HG03432 (cell line): Measurements from ENCODE around the gene RAB1B.
"Not testable (repeated sequence)": the region's sequence is repeated elsewhere in the genome, so short reads cannot be mapped to it uniquely, and the experiment has no call there.

Experiments used
- ATAC-seq: cut with Tn5 transposase; IDR thresholded peaks from one replicate; pipeline ENCODE4 v1.9.1; 2021; ENCODE audit warnings: mild to moderate bottlenecking, moderate library complexity; ENCODE audit not compliant: unreplicated experiment

The RAB1B gene

DNA sequence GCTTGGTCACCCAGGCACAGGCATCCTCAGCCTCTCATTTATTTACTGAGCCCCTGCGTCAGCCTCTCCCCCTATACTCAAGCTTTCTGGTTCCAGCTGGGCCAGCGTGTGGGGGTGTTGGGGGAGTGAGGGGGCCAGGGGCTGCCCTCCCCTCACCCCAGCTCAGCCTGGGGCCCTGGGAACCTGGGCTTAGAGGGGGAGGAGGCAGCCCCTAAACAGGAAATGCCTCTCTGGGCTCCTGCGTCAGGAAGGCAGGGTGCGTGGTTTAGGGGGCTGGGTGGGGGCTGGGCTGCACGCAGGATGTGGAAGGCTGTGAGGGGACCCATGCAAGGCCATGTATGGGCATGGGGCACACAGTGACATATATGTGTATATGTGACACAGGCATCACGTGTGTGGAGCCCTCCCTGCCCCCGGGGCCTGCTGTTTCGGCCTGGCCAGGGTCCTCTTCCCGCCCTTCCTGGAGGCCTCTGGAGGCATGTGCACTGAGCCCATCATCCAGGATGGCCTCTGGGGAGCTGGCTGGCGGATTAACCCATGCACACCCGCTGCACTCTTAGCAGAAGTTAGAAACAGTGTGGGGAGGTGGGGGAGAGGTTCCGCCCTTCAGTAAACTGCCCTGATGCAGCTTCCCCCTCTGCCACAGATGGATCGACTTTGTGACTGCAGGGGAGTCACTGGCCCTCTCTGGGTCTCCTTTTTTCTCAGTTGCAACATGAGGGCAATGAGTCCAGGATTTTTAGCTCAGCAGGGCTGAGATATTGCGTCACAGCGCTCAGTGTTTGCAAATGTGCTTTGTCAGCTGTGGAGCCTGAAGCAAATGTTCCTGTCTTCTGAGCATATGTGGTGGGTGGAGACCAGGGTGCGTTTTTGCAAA lies 49.5 kb downstream of the RAB1B start:
- no peak for ATAC-seq

DNA sequence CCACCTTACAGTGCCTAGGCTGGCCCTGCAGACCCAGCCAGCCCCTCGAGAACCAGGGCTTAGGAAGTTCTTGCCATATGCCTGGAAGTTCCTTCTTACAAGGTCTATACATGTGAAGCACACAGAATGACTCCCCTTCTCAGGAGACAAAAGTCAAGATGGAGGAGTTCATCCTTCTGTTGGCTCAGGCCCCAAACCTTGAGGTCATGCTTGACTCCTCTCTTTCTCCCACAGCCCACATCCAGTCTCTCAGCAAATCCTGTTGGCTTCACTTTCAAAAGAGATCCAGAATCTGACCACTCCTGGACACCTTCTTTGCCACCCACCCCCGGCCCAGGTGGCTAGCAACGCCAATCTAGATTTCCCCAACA lies 50.1 kb downstream of the RAB1B start:
- ATAC-seq: no peak

DNA sequence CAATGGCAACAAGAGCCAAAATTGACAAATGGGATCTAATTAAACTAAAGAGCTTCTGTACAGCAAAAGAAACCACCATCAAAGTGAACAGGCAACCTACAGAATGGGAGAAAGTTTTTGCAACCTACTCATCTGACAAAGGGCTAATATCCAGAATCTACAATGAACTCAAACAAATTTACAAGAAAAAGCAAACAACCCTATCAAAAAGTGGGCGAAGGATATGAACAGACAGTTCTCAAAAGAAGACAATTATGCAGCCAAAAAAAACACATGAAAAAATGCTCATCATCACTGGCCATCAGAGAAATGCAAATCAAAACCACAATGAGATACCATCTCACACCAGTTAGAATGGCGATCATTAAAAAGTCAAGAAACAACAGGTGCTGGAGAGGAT lies 51.9 kb downstream of the RAB1B start:
- ATAC-seq: not testable (repeated sequence)

DNA sequence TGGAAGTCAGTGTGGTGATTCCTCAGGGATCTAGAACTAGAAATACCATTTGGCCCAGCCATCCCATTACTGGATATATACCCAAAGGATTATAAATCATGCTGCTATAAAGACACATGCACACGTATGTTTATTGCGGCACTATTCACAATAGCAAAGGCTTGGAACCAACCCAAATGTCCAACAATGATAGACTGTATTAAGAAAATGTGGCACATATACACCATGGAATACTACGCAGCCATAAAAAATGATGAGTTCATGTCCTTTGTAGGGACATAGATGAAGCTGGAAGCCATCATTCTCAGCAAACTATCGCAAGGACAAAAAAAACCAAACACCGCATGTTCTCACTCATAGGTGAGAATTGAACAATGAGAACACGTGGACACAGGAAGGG lies 52.3 kb downstream of the RAB1B start:
- not testable (repeated sequence) for ATAC-seq

DNA sequence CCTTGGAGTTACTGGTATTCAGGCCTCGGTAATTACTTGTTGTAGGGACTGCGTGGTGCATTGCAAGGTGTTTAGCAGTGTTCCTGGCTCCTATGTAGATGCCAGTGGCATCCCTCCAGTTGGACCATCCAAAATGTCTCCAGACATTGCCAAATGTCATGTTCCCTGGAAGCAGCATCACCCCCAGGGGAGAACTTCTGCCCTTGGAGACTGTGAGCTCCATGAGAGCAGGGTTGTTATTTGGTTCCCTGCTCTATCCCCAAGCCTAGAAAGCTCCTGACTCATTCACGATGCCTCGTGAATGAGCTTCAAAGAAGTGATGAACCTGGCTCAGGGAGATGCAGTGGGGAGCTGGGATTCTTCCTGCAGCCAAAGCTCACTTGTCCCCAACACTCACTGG lies 53.2 kb downstream of the RAB1B start:
- no peak for ATAC-seq

DNA sequence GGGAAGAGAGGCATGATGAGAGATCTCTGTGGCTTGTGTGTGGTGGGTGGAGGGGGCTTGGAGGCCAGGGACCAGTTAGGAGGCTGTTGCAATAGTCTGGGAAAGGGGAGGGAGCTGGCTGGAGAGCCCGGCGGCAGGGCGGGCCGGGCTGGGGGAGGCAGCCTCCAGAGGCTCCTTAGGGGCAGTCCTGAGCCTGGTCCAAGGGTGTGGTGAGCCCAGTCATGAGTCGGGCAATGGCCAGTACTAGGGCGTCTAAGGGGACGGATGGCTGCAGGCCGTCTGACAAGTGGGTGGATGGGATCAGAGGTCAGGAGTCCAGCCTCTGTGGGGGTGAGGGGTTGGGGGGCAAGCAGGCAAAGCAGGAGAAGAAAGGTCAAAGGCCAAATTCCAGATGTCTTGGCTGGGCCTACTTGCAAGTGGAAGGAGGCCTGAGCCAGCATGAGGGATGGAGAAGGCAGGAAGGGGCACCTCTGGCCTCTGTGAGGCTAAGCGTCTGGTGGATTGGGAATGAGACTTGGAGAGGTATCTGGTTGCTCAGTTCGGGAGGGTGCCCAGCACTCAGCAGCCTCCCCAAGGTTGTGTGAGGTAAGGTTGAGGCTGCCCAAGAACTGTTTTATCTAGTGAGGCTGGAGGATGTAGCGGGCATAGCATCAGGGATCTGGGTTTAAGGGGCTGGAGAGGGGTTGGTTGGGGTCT lies 54.4 kb downstream of the RAB1B start:
- no peak for ATAC-seq

DNA sequence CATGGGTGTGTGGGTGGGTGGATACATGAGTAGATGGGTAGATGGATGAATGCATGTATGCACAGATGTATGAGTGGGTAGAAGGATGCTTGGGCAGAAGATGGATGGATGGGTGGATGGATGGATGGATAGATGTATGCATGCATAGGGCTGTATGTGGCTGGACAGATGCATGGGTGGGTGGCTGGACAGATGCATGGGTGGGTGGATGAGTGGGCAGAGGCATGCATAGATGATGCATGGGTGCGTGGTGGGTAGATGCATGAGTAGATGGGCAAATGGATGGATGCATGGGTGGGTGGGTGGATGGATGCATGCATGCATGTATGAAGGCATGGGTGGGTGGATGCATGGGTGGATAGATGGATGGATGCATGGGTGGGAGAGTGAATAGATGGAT lies 55.2 kb downstream of the RAB1B start:
- ATAC-seq: no peak

DNA sequence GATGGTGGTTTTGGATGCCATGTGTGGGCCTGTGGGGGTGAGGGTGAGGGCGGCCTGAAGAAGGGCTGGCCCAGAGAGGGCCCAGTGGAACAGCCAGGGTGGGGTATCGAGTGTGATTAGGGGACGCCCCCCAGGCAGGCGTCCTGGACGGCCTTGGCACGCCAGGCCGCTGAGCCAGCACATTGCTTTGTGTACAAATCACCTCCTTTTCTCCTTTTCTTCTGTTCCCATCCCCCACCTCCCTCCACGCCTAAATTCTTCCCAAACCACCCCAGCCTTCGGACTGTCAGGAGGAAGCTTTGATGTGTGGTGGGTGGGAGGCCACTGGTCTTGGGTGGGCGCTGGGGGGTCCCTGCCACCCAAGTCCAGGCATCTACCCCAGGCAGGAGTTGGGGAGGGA lies 56.2 kb downstream of the RAB1B start:
- ATAC-seq: no peak

DNA sequence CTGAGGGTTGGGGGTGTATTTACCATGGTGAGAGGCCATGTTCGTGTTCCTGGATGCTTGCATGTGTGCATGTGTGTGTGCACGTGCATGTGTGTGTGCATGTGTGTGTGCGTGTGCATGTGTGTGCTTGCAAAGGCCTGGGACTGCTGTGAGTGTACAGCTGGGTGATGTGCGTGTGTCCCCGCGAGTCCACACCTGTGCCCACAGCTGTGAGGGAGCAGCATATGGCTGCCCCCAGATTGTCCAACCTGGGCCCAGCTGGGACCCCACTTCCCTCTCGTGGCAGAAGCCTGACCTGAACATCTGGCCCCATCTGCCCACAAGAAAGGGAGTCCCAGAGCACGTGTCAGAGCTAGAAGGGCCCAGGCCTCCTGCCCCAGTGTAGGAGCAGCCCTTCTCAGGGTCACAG lies 56.8 kb downstream of the RAB1B start:
- no peak for ATAC-seq

DNA sequence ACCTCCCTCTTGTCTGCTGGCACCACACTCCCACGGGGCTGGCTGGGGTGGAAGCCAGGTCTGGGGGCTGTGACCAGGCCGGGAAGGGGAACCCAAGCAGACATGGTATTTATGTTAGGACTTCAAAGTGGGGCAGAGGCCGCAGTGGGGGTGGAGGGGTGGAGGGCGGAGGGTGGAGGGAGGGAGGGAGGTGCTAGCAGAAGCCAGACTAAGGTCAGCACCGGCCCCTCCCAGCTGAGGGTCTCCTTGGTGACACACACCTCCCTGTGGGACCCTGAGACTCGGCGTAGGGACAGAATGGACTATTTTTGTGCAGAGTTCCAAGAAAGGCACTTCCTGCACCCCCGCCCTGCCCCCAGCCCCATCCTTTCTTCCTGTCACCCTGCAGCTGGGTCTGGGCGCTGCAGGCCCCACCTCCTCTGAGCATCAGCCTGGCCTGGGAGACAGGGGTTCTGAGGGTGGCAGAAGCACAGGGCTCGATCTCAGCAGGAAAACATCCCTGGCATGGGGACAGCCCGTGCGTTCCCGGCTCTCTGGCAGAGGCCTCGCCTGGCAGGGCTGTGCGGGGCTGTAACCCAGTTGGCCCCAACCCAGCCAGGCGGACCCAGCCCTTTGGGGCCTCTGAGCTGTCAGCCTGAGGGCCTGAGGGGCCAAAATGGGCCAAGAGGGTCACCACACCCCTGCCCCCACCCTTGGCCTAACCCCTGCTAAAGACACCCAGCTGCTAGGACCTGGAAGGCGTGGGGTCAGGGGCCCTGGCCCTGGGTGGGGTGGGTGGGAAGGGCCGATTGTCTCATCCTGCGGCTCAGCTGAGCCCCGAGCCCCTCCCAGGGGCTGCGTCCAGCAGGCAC lies 58.0 kb downstream of the RAB1B start:
- no peak for ATAC-seq
